OCI-LY7 (cell line): ENCODE data around the gene CEMIP2. TPM values are rescaled to one million over a fixed set of nuclear protein-coding genes. Genes with fewer than 3 reads are reported as not detected.

ENCODE experiments used
- BruUV-seq: library from RNA; stranded (reverse); fragments of 400-500 nt; replicated peaks from 2 replicates; lab custom pipeline; 2021; lab: Mats Ljungman, UMichigan
- CTCF ChIA-PET: fragments of 300-600 bp; sonication (Branson Sonifier 250); formaldehyde crosslinking; loops from one replicate; lab custom pipeline; 2022; ENCODE audit warnings: antibody characterized with exemption; ENCODE audit not compliant: unreplicated experiment; lab: Charles Lee
- POLR2A ChIA-PET: fragments of 300-600 bp; sonication (Branson Sonifier 250); formaldehyde crosslinking; loops from one replicate; lab custom pipeline; 2022; ENCODE audit warnings: antibody characterized with exemption; lab: Charles Lee
- DNase-seq: peaks from one replicate; pipeline ENCODE4 v3.0.0-alpha.2; 2015; ENCODE audit warnings: low spot score
- H2AFZ ChIP-seq: fragments of 200-600 bp; sonication (generic), shearing (Covaris generic); 2 replicates; pipeline ENCODE4 v1.6.1; 2014; ENCODE audit warnings: mild to moderate bottlenecking, antibody characterized with exemption, low read length, moderate library complexity
- H3K27ac ChIP-seq: fragments of 200-600 bp; sonication (generic); 2 replicates; pipeline ENCODE4 v1.5.1; 2014; ENCODE audit warnings: mixed run types, low read depth, mild to moderate bottlenecking, moderate library complexity, low read length, inconsistent platforms; ENCODE audit not compliant: poor library complexity, severe bottlenecking
- H3K36me3 ChIP-seq: fragments of 200-600 bp; sonication (generic); 2 replicates; pipeline ENCODE4 v1.6.1; 2014; ENCODE audit warnings: mild to moderate bottlenecking, antibody characterized with exemption, low read length, moderate library complexity, mixed read lengths; ENCODE audit not compliant: insufficient read depth
- H3K4me1 ChIP-seq: fragments of 200-600 bp; sonication (generic); 2 replicates; pipeline ENCODE4 v1.5.1; 2014; ENCODE audit warnings: mild to moderate bottlenecking, low read length; ENCODE audit not compliant: insufficient read depth, poor library complexity, severe bottlenecking
- H3K4me2 ChIP-seq: fragments of 200-600 bp; sonication (generic); 2 replicates; pipeline ENCODE4 v1.6.1; 2014; ENCODE audit warnings: mild to moderate bottlenecking, low read length
- H3K4me3 ChIP-seq: fragments of 200-600 bp; sonication (generic); 2 replicates; pipeline ENCODE4 v1.5.1; 2014; ENCODE audit warnings: mild to moderate bottlenecking, low read depth, low read length; ENCODE audit not compliant: poor library complexity, severe bottlenecking
- H3K79me2 ChIP-seq: fragments of 200-600 bp; sonication (generic); 2 replicates; pipeline ENCODE4 v1.6.1; 2016; ENCODE audit warnings: low read depth, mild to moderate bottlenecking, low read length, moderate library complexity, mixed read lengths; ENCODE audit not compliant: insufficient read depth
- H3K9me2 ChIP-seq: fragments of 200-600 bp; sonication (generic); 2 replicates; pipeline ENCODE4 v1.6.1; 2016; ENCODE audit warnings: mild to moderate bottlenecking, low read length, mixed read lengths; ENCODE audit not compliant: insufficient read depth
- H3K9me3 ChIP-seq: fragments of 200-600 bp; sonication (generic); 2 replicates; pipeline ENCODE4 v1.6.1; 2014; ENCODE audit warnings: mild to moderate bottlenecking, mixed run types, low read length, mixed read lengths
- H4K20me1 ChIP-seq: fragments of 200-600 bp; sonication (generic); 2 replicates; pipeline ENCODE4 v1.6.1; 2014; ENCODE audit warnings: mild to moderate bottlenecking, antibody characterized with exemption, low read length, moderate library complexity, mixed read lengths; ENCODE audit not compliant: insufficient read depth
- CTCF ChIP-seq: fragments of 200-600 bp; sonication (generic); conservative IDR thresholded peaks from 2 replicates; pipeline ENCODE4 v1.5.1; 2014; ENCODE audit warnings: mild to moderate bottlenecking, antibody characterized with exemption, low read length, moderate library complexity, mixed read lengths
- EZH2phosphoT487 ChIP-seq: fragments of 200-600 bp; sonication (generic); IDR thresholded peaks from 2 replicates; pipeline ENCODE4 v1.6.1; 2018; ENCODE audit warnings: low read depth, borderline replicate concordance, mild to moderate bottlenecking, mixed run types, antibody characterized with exemption, low read length, moderate library complexity, mixed read lengths
- intact Hi-C: fragments of 100-400 bp; cut with micrococcal nuclease; formaldehyde crosslinking; loops from one replicate; pipeline ENCODE4 v1.10.0; 2022; ENCODE audit not compliant: unreplicated experiment
- total RNA-seq, 2 experiments: library from RNA; depleted of rRNA in 1 of 2; stranded (reverse); fragments of >200 nt in 1 of 2; shearing (Covaris generic) in 1 of 2; gene quantifications; 2 replicates each; pipeline ENCODE4 v1.2.3, GENCODE V29; 2014 to 2022

CEMIP2 gene
- total RNA-seq, 2 experiments from 2014 or later: 1.8 to 4.8 TPM

GRCh38 chr9:71769175-71770161 lies 1.2 kb upstream of the CEMIP2 start:
- intact Hi-C loops: loop anchor here (5.0 kb wide), 6 partner anchors 38 to 482 kb away; no protein-coding TSS in a partner anchor
- Histone ChIP-seq H3K4me1 (peaks cover 10% of the 10 kb centered on the region), H3K27ac (no peak overlapping the region), H4K20me1 (peaks cover 11% of the 10 kb centered on the region; the same call in 1 of the 2 replicates), H3K9me3 (no peaks in the 10 kb centered on the region), H3K4me3 (peak overlapping the region; percentile 74), H3K9me2 (no peaks in the 10 kb centered on the region), H3K4me2 (peak overlapping the region; percentile 99), H3K36me3 (no peaks in the 10 kb centered on the region), H3K79me2 (no peaks in the 10 kb centered on the region), H2AFZ (peak overlapping the region; percentile 75; the same call in 1 of the 2 replicates)
- CTCF ChIA-PET: interaction anchor here (1.0 kb wide), 2 partner anchors 25 to 38 kb away, joined by 3 read pairs; no protein-coding TSS in a partner anchor
- BruUV-seq: no TSS peak
- TF ChIP-seq CTCF (peak; percentile 64), EZH2phosphoT487 (peak; percentile 37; the same call in 1 of the 2 replicates)
- POLR2A ChIA-PET: interaction anchor here (0.8 kb wide), 1 partner anchor 142 kb away, joined by 4 read pairs; the partner anchor contains the start of genes ABHD17B and C9orf85
- peak; percentile 81 for DNase-seq

- BruUV-seq: no TSS peak
- H3K9me3 ChIP-seq: no peaks in the 10 kb centered on the region
- peak overlapping the region; percentile 74 for H3K4me3 ChIP-seq
- H3K36me3 ChIP-seq: no peaks in the 10 kb centered on the region
- ChIA-PET CTCF (interaction anchor here (0.6 kb wide), 1 partner anchor 256 kb away, joined by 3 read pairs; no protein-coding TSS in a partner anchor), POLR2A (interaction anchor here (0.6 to 0.9 kb wide), 2 partner anchors 12 to 272 kb away, joined by 3 to 6 read pairs; no protein-coding TSS in a partner anchor)
- H3K9me2 ChIP-seq: no peaks in the 10 kb centered on the region
- no peak for DNase-seq
- no peak overlapping the region for H3K27ac ChIP-seq
- no peaks in the 10 kb centered on the region for H3K79me2 ChIP-seq
- no peak overlapping the region for H2AFZ ChIP-seq
- peak overlapping the region; percentile 99 for H3K4me2 ChIP-seq
- intact Hi-C loops: loop anchor here (1.0 to 5.0 kb wide), 7 partner anchors 39 to 481 kb away; no protein-coding TSS in a partner anchor
- H3K4me1 ChIP-seq: peaks cover 10% of the 10 kb centered on the region
- peaks cover 11% of the 10 kb centered on the region; the same call in 1 of the 2 replicates for H4K20me1 ChIP-seq
- TF ChIP-seq EZH2phosphoT487 (peak; percentile 90; the same call in 1 of the 2 replicates), CTCF (no peak)
Measured at GRCh38 chr9:71767776-71768321, 464 bp downstream of the CEMIP2 start.
